GM21367 (cell line): ENCODE measurements around the gene CDKAL1.
"Not testable (repeated sequence)": the region's sequence is repeated elsewhere in the genome, so short reads cannot be mapped to it uniquely, and the experiment has no call there.

ENCODE experiments used
- ATAC-seq: cut with Tn5 transposase; IDR thresholded peaks from one replicate; pipeline ENCODE4 v1.9.1; 2021; ENCODE audit not compliant: unreplicated experiment

Gene CDKAL1

GRCh38 chr6:20827798-20828197 lies 293.5 kb downstream of the CDKAL1 start:
- no peak for ATAC-seq

DNA sequence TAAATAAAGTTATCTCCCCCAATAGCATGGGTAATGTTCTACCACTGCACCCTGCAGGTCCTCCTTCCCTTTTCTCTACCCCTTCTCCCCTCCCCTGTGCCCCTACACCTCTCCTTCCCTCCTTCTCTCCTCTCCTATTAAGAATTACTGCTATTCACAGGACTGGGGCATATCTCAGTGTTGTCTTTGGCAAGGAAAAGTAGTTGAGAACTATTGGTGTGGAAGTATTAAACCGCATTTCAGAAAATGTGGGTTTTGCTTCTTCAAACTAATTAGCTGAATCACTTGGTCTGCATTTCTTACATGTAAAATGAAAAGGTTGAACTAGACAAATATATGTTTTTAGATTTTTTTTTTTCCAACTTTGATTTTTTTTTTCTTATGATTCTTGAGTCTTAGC lies 296.3 kb downstream of the CDKAL1 start:
- no peak for ATAC-seq

DNA sequence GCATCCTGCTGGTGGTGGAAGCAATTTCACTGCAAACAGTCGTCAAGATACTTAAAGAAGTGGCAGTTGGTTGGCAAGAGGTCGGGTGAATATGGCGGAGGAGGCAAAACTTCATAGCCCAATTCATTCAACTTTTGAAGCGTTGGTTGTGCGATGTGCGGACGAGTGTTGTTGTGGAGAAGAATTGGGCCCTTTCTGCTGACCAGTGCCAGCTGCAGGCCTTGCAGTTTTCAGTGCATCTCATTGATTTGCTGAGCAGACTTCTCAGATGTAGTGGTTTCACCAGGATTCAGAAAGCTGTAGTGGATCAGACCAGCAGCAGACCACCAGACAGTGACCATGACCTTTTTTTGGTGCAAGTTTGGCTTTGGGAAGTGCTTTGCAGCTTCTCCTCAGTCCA lies 297.0 kb downstream of the CDKAL1 start:
- not testable (repeated sequence) for ATAC-seq

- no peak for ATAC-seq
These were observed 299.7 kb downstream of the CDKAL1 start for GRCh38 chr6:20833881-20834515.

GRCh38 chr6:20835315-20836010 lies 301.2 kb downstream of the CDKAL1 start:
- ATAC-seq = no peak

GRCh38 chr6:20837189-20837588 lies 302.9 kb downstream of the CDKAL1 start:
- no peak for ATAC-seq

DNA sequence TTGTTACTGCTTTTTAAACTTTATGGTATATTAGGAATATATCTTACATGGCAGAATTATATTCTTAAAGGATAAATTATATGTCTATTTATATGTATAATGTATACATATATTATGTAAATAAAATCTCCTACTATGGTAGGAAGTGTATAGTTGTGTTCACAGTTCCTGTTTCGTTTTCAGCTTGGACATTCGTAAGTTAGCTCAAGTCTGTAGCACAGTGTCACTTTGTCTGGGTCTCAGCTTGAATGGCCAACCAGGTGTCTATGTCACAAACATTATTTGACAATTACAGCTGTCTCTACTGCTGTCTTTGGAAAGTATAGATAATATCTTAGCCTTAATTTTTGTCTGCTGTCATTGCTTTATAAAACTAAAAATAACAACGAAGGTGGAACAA lies 303.9 kb downstream of the CDKAL1 start:
- ATAC-seq = no peak

- ATAC-seq = no peak
These were observed 305.4 kb downstream of the CDKAL1 start for GRCh38 chr6:20839630-20840029.

GRCh38 chr6:20840675-20841074 lies 306.4 kb downstream of the CDKAL1 start:
- ATAC-seq = no peak

GRCh38 chr6:20841806-20842205 lies 307.5 kb downstream of the CDKAL1 start:
- ATAC-seq = no peak

DNA sequence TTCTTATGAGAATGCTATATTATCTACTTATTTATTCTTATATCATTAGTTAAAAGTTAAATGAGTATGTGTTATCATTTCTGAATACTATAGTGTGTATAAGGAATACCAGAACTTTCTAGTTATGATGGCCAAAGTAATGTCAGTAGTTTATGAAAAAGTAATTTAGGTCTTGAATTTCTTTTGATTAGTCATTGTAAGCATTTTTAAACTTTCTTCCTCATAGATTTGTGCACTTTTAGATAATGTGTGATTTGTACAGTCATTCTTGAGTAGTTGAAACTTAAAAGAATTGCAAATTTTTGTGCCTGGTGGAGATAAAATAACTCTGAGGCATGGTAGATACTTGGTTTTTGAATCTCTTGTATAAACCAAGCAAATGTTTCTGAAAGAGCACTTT lies 311.3 kb downstream of the CDKAL1 start:
- no peak for ATAC-seq

- ATAC-seq = no peak
These were observed 312.4 kb downstream of the CDKAL1 start for GRCh38 chr6:20846602-20847028.

DNA sequence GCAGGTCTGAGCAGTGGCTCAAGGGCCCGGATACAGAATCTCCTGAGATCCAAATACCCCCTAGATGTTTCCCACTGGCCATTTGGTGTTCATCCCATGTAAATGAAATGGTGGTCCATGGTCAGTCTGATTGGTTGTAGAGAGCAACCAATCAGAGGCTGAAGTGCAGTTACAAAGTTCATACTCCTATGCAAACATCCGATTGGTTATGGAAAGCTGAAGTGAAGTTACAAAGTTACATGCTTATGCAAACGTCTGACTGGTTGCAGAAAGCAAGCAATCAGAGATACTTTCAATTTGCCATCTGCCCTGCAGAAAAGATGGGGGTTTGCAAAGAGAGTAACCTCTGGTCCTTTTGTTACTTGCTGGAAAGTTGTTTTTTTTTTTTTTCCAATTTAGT lies 313.6 kb downstream of the CDKAL1 start:
- no peak for ATAC-seq

DNA sequence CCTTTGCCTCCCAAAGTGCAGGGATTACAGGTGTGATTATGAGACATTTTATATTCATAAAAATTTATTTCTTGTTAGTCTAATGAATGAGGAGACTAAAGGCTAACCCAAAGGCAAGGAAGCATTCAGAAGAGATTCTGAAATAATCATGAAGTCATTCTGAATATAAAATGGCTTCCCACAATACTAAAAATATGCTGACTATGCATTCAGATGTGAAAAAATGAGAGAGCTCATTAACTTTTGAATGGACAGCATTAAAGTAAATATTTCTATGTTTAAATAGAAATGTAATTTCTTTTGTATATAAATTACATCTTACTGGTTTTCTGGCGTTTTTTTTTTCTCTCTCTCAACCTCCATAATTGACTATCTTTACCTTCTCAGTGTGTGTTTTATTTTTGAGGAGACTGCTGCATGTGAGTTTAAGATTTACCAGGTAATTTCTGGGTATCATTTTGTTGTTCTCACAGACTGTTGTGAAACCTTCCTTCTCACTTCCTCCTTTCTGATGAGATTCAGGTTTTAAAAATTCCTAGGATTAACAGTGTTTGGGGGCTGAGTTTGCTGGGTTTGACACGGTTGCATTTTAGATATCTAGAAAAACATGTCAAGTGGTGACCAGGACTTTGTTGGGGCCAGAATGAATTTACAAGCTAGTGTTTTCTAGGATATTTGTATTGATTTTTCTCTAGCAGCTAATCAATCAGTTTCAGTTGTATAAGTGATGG lies 316.6 kb downstream of the CDKAL1 start:
- no peak for ATAC-seq

GRCh38 chr6:20851795-20852194 lies 317.5 kb downstream of the CDKAL1 start:
- no peak for ATAC-seq

DNA sequence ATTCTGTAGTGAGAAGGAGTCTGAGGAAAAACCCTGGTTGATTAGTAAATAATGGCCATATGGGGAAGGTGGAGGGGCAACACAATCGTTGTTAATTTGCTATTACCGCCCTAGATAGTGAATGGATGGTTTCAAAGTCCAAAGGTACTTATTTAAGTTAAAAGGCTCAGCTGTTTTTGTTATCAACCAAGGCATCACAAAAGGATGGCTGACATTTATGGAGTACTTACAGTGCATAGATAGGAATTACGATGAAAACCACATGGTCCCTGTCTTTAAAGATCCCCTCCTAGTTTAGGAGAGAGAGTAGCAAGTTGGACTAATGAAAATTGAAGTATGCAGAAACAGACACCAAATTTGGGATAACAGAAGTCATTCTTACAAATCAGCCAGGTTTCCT lies 319.6 kb downstream of the CDKAL1 start:
- no peak for ATAC-seq

DNA sequence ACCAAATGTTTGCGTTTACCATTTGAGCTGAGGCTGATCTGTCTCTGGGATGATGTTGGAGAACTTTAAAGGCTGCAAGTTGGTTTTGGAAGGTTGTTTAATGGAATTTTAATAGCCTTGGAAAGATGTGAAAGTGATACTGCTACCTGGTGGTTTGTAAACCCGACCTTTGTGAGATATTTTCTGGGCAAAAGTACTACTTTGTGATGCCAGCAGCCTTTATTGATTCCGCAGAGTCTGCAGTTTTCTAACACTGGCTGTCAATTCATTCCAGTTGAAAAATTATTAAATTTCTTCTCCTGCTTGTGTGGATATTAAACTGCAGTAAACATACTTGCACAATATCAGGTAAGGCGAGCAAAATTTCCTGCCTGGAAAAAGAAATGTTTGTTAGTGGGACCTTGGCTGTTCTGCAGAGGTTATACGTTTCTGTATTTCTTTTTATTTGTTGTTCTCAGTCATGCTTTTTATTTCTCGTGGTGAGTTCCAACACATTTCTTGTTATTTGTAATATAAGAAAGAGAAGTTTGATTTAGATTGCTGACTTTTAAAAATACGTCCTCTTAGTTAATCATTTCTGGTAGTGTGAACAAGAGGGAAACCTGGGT lies 322.5 kb downstream of the CDKAL1 start:
- no peak for ATAC-seq

GRCh38 chr6:20861481-20861880 lies 327.2 kb downstream of the CDKAL1 start:
- ATAC-seq = no peak

GRCh38 chr6:20866036-20866435 lies 331.8 kb downstream of the CDKAL1 start:
- ATAC-seq = no peak

DNA sequence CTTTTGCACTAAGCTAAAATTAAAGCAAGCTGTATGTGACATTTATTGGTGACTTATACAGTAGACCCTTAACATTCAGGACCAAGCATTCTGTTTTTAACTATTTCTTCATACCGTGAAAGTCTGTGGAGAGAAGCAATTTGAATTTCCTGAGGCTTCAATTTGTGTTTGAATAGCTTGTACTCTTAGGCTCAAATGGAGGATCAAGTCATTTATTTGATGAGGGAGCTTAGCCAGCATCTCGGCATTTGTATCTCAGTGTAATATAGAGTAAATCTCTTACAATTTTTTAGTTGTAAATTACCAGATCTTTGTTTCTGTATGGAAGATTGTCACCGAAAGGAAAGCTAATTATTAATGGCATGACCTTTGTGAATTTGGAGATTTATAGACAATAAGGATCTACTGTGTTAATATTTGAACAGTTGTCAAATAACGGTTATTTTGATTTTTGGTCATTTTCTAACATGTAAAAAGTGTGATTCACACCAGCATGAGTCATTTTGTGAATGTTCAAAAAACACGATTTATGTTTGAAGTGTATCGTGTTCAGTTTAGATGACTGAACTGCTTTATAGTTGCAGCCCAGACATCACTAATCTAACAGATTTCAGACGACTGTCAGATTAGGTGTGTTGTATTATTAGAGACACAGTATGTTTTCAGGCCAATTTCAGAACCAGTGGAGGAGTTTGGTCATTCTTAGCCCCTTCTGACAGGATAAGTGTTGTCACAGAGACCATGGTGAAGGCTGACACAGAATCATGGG lies 332.9 kb downstream of the CDKAL1 start:
- no peak for ATAC-seq
